Measurements from ENCODE around the gene ATP6V0C.

- TF ChIP-seq EZH2 (IDR thresholded peaks at IDR 0.05; ENCODE audit: borderline replicate concordance, insufficient read depth, low read length, poor library complexity, severe bottlenecking): no peak
- TF ChIP-seq CTCF (IDR thresholded peaks at IDR 0.05; ENCODE audit: poor library complexity, severe bottlenecking): no peak
- no peak for TF ChIP-seq REST (IDR thresholded peaks at IDR 0.05; ENCODE audit: borderline replicate concordance)
- TF ChIP-seq EP300 (conservative IDR thresholded peaks at IDR 0.05; ENCODE audit: poor library complexity, severe bottlenecking): no peak
- no peak for TF ChIP-seq POLR2AphosphoS5 (IDR thresholded peaks at IDR 0.05)
These were observed 20.2 kb downstream of the ATP6V0C start for GRCh38 chr16:2533912-2534311.

All from neural cell (in vitro differentiated cells).